ENCODE measurements around the gene NFIX.

NFIX gene

DNA sequence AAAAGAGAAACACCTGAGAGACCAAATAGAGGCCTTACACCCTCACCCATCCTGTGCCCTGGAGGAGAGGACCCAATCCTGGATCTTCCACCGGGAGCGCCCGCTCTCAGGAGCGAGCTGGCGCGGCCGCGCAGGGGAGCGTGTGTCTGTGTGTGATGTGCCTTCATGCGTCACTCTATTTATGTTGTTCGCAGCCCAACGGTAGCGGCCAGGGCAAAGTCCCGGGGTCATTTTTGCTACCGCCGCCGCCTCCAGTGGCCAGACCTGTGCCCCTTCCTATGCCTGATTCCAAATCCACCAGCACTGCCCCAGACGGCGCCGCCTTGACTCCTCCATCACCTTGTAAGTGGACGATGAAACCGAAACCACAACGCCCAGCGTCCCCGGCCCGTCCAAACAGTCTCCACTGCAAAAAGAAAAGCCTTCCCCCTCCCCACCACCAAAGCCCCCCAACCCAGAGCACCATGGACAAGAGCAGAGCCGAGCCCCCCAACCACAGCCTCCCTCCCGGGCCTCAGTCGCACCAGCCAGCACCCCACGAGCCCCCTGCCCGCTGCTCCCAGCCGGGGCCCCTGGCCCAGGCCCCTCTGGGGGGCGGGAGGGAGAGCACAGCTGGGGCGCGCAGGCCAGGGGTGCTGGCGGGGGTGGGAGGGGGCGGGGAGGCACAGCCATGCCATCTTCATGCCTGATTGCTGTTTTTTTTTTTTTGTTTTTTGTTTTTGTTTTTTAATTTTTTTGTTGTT is 92.7 kb downstream of the NFIX start:
- no peak for DNase-seq

GRCh38 chr19:13089139-13089856 is 94.0 kb downstream of the NFIX start:
- DNase-seq = no peak

DNA sequence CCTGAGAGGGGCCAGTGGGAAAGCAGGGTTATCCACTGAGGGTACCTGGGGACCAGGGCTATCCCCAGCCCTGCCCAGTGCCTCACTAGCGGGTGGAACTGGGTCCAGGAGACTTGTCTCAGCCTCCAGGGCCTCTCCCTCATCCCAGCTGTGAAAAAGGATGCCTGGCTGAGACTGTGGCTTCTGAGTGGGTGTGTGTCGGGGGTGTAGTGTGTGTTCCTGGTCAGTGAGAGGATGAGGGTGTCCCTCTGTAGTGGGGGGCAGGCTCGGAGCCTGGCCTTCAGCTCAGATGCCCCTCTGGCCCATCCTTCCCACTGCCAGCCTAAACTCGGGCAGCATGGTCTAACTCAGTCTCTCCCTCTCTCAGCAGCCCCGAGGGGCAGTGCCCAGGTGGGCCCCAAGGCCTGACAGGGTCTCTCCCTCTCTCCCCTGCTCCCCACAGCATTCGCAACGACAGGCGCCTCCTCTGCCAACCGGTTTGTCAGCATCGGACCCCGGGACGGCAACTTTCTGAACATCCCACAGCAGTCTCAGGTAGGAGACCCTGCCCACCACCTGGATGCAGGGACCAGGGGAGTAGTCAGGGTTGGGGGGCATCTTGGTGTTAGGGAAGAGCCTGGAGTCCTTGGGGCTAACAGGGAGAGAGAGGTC is 94.7 kb downstream of the NFIX start:
- no peak for DNase-seq

DNA sequence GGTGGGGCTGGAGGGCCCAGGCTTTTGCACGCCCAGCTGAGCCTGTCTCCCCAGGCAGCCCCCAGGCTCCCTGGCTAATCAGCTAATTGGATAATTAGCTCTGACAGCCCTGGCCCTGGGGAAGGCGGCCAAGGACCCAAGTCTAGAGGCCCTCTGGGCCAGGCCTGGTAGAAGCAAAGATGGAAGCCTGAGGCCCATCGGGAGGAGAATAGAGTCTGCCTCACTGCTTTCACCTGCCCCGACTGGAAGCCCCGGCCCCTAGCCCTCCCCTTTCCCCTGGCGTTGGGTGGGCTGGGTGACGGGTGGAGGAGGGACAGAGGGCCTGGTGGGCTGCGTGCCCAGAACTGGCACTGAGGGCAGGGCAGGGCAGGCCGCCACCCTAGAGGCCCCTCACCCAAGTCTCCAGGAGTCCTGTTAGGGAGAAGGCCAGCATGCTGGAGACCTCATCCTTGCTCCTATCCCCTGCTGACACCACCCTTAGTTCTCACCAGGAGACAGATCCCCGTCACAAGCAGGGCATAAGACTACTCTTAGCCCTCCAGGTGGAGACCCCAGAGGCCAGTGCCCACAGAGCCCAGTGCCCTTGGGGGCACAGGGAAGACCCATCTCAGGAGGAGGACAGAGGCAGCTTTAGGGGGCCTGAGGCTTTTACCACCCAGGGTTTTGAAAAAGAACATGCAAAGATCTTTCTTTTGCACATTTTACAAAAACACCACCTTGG is 95.4 kb downstream of the NFIX start:
- no peak for DNase-seq

GRCh38 chr19:13091400-13092157 is 96.3 kb downstream of the NFIX start:
- DNase-seq = peak in 50 of 56 donors; percentile 22 to 90 (median 76)

- no peak for DNase-seq
These were observed 96.9 kb downstream of the NFIX start for GRCh38 chr19:13092158-13092543.

- peak in 1 of 56 donors; percentile 30 for DNase-seq
These were observed 97.4 kb downstream of the NFIX start for GRCh38 chr19:13092606-13093235.

DNA sequence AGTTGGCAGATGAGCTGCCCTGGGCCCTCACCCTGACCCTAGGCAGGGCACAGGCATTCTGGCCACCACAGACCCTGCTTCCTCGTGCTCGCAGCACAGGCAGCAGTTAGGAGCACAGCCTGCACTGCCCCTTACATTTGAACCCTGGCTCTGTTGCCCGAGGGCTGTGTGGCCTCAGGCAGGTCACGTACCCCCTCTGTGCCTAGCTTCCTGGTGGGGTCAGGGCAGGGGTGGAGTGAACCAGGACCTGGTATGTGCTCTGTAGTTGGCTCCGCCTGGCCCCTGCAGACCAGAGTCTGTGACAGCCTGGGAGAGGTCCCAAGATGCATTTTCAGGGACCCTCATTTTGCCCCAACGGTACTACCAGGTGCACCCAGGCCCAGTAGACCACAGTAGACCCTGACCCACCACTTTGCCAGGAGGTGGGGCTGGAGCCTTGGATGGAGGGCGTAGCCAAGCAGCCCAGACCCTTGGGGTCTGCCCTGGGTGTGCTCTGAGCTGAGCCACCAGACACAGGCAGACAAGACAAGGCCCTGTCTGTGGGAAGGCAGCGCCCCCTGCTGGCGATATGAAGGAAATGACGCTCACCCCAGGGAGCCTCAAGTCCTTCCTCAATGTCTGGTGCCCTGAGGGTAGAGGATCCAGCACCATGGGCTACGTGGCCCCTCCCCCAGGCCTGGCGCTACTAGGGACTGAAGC is 98.3 kb downstream of the NFIX start:
- peak in 52 of 56 donors; percentile 31 to 93 (median 75) for DNase-seq

- DNase-seq = peak in 5 of 56 donors; percentile 50 to 71 (median 58)
These were observed 98.8 kb downstream of the NFIX start for GRCh38 chr19:13094106-13094504.

DNA sequence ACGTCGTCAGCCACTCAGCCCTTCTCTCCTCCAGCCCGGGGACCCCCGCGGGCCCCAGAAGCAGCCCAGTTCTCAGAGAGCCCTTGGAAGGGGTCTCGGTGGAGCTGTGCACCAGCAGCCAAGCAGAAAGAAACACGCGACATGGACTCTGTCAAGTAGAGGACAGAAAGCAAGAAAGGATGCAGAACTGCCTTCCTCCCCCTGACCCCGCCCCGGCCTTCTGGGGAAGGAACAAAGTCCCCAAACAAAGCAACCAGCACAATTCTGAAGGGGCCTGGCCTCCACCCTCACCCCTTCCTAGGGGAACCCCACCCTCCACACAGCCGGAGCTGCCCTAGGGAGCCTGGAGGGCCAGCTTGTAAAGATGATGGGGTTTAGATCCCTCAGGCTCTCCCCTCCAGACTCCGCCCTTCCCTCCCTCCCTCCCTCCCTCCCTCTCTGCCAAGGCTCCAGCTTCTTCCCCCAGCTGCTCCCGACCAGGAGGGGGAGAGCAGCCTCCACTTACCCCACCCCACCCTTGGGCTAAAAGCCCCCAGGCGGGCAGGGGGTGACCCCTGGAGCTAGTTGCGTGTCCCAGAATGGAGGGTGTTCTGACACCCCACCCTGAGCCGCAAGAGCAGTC is 99.6 kb downstream of the NFIX start:
- DNase-seq = peak in 1 of 56 donors; percentile 38

DNA sequence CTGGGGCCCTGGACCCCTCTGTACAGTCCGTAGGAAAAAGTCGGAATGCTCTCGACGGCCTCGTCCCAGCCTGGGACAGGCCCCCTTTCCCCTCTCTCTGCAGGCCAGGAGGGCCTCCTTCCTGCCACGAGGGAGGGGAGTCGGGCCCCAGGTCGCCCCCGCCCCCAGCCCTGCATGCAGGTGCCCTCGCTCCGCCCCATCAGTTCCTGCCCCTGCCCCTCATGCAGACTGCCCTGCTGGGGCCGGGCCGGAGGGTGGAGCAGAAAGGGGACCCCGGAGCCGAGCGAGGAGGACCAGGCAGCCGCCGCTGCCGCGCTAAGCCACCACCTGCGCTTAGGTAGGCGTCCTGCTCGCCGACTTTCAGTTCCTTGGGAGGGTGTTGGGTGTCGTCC is 100.1 kb downstream of the NFIX start:
- DNase-seq = no peak

DNA sequence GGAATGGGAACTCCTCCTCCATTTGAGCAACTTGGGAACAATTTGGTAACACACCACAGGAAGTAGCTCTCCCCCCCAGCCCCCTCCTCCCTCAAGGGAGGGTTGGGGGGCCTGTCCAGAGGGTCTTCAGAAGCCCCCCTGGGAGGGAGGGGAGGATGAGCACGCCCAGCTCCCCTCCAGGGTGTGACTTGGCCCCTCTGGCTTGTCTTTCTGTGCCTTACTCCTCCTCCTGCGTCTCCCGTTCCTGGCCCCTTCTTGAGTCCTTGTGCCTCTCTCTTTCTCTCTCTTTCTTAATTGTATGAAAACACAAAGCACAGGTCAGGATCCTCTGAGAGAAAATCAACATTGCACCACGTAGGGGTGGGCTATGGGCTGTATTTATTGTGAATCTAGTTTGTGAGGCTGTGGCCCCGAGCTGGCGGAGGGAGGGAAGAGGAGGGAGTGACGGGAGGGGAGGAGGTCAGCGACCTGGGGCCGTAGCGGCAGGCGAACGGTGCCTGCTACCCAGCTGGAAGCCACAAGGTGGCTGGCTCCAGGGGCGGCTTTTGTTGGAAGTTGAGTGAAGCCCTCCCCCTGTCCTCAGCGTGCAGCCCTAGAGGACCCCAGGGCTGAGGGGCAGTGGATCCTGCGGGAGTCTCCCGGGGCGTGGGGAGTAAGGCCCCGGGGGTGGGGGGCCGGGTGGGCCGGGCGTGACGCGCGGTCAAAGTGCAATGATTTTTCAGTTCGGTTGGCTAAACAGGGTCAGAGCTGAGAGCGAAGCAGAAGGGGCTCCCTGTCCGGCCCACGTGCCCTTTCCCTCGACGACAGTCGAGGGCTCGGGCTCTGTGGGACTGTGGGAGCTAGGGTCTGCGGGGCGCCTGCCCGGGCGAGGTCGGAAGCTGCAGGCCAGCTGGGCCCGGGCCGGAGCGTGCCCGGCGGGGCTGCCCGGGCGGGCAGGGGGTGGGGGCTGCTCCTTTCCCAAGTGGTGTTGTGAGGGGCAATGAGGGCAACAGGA is 101.0 kb downstream of the NFIX start:
- no peak for DNase-seq

- no peak for DNase-seq
These were observed 101.8 kb downstream of the NFIX start for GRCh38 chr19:13097033-13097462.

DNA sequence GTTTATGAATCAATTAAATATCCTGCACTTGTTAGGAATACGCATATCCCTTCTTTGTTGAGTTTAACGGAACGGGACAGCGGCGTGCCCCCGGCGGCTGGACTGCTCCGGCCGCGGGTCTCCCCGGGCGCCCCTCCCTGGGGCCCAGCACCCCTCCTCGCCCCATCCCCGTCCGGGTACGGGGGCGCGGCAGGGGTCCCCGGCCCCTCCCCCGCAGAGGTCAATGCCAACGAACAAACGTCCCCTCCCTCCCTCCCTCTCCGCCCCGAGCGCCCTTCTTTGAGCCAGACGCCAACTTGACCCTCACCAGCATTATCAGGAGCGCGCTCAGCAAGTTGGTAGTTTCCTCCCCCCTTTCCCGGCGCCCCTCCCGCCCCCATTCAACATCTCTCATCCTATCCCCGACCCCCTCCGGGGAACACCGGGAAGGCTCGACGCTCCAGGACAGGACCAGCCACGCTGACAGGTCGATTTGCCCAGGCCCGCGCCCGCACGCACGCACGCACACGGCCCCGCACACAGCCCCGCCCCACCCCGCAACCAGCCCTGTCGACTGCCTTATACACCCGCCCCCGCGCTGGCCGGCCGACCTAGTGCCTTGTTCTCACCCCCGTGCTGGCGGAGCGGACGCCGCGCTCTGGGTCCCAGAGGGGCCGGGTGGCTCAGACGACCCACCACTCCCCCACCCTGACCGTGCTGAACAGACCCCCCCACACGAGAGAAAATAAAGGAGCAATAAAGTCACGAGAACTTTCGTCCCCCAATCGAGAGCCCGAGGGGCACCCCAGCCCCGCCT is 102.4 kb downstream of the NFIX start:
- DNase-seq = peak in 2 of 56 donors; percentile 30 to 48

DNA sequence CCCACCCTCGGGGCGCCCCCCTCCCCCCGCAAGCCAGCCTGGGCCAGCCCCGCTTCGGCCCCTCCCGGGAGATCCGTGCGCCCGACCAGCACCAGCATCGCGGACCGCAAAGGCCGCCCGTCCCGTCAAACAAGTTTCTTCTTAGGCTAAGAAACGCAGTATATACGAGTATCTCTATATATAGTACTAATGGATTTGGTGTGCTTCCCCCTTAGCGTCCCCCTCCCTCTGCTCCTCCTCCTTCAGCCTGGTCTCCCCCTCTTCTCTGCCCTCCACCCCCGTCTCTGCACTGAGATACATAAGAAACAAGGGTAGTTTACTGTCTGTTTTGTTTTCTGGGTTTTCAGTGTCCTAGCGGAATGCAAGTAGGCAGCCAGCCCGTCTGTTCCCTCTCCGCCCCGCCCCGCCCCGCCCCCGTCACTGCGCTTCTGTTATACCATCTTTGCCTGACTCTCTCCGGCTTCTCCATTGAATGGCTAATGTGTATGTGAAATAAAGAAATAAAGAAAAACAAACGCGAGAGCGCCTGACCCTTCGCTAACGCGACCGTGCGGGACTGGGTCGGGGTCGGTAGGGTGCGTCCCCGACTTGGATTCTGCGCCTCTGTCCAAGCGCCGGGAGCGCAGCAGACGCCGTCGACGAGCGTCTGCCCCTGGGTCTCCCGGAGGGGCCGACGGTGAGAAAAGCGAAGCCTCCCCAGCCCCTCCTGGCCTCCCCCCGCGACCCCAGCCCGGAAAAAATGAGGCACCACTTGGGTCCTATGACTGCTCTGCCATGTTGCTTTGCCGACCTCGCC is 103.2 kb downstream of the NFIX start:
- DNase-seq = peak in 4 of 56 donors; percentile 18 to 30 (median 20)
